Stimulated activated CD4-positive, alpha-beta T cell treated with anti-CD3 and anti-CD28 coated beads, Interleukin-1b, Interleukin-23, amount 100 ng/mL, for 1 hour (primary cell): ENCODE results near the gene GNG7.
A peak's percentile ranks its signal among the peaks of the same experiment; 100 is the strongest.
"Not testable (repeated sequence)": the region's sequence is repeated elsewhere in the genome, so short reads cannot be mapped to it uniquely, and the experiment has no call there.

ENCODE experiments used
- DNase-seq, 2 donors: peaks; one replicate each; pipeline ENCODE4 v3.0.0-alpha.2; 2020; ENCODE audit warnings: low read depth in 2 of 2

Gene GNG7

GRCh38 chr19:2511570-2511969 is 190.9 kb downstream of the GNG7 start:
- DNase-seq: no peak

GRCh38 chr19:2509096-2509495 is 193.4 kb downstream of the GNG7 start:
- DNase-seq: no peak

- no peak for DNase-seq
These were observed 195.4 kb downstream of the GNG7 start for GRCh38 chr19:2507109-2507508.

GRCh38 chr19:2506656-2507055 is 195.8 kb downstream of the GNG7 start:
- not testable (repeated sequence) for DNase-seq

DNA sequence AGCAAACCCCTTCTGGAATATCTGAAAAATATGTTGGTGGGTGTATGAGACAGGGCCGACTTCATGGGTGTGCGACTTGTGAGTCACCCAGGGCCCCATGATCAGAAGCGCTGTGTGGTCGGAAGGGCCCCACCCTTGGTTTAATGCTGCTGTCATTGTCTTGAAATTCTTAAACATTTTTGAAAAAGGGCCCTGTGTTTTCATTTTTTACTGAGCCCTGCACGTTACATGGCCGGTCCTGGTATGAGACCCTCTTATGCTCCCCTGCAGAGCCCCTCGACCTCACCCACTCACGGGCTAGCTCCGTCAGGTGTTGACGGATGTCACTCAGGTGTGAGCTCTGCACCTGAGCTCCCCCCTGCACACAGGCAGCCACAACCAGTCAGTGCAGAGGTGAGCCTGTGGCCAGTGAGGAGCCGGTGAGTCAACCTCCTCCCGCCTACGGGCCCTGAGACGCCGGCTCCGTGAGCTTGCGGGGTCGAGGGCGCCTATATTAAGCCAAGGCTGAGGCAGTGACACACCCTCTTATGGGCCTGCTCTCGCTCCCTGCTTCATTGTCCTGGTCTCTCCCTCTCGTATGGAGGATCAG is 198.9 kb downstream of the GNG7 start:
- DNase-seq: peak; percentile 37 to 51

DNA sequence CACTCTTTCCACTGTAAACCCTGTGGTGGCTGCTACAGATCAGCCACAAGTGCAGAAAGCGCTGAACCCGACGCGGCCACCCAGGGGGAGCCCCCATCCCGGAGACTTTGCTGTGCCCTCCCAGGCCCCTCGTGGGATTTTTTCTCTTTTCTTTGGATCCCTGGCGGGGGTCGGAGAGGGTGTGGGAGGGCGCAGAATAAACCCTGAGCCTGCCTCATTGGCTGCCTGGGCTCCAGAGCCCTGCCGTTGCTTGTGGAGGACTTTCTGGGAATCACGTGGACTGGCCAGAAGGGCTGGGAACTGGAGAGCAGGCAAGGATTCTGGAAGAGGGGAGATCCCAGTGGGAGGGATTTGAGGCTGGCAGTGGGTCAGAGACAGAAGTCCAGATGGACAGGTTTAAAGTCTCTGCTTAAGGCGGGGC is 201.6 kb downstream of the GNG7 start:
- DNase-seq: no peak

GRCh38 chr19:2500156-2500555 is 202.3 kb downstream of the GNG7 start:
- no peak for DNase-seq

DNA sequence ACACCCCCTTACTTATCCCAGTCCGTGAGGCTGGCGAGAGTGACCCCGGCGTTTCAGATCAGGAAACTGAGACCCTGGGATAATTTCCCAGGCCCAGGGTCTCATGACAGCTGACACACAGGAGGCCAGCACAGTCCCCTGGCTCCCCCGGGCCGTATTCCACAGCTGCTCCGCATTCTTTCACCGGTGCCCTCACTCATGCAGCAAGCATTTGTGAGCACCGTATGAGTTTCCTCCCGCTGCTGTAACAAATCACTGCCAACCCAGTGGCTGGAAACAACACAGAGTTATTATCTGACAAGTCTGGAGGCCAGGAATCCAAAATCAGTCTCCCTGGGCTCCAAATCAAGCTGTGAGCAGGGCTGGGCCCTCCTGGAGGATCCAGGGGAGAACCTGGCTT is 205.3 kb downstream of the GNG7 start:
- DNase-seq: no peak

DNA sequence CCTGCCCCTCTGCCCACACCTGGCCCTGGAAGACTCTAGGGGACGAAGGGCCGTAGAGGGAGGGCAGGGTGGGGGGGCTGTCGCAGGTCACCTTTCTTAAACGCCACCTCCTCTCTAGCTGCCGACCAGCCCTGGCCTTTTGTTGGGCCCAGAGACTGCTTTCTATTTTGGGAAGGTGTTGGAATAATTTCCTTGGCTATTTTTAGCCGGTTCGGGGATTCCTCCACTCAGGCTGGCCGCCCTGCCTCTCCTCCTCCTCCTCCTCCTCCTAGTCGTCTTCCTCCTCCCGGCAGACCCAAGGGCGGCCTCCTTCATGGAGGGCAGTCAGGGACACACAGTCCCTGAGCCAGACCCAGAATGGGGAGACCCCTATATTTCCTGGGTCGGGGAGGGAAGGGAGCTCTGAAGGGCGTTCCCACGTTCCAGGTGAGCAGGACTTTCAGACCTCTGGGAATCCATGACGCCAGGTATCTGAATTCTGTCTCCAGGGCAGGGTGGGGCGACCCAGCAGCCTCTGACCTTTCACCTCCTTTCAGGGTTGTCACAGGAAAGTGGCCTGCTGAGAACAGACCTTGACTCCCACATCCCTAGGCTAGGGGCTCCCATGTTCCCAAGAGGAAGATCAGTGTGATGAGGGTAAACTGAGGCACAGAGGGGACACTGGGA is 206.7 kb downstream of the GNG7 start:
- no peak for DNase-seq

DNA sequence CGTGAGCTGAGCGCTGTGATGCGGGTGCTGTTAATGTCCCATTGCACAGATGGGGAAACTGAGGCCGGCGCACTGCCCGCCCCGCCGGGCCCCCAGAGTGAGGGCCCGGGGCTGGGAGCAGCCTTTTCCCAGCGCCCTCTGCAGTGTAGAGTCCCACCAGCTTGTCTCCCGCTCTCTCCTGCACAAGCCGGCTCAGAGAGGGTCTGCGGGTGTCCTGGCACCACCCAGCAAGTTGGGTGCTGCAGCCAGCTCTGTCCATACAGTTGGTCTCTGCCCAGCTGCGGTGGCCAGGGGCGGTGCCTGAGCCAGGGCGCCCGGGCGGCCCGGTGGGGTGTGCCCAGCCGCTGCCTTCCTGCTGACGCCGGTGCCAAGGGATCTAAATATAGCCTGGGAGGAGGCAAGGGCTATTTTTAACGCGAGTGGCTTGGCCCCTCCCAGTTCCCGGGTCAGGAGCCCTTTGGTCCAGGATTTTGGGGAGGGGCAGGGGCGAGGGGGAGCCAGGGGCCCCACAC is 207.3 kb downstream of the GNG7 start:
- DNase-seq: no peak

- DNase-seq: peak in 1 of 2 donors; percentile 24
These were observed 207.9 kb downstream of the GNG7 start for GRCh38 chr19:2494447-2495129.

GRCh38 chr19:2494084-2494446 is 208.4 kb downstream of the GNG7 start:
- DNase-seq: no peak

GRCh38 chr19:2493448-2493847 is 209.0 kb downstream of the GNG7 start:
- DNase-seq: not testable (repeated sequence)

DNA sequence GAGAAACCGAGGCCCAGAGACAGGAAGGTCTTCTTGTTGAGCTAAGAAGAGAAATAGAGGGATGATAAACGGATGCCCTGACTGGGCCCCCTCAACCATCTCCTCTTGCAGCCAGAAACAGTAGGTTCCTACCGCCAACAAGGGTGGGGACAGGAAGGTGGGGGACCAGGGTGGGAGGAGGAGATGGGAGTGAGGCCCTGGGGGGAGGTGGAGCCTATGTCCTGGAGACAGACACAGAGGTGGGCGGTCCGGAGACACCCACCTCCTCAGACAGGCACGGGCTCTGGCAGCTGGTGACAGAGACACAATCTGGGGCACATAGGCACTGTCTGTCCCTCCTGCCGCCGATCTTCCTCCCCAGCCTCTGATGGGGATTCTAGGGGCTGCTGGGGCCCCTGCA is 209.6 kb downstream of the GNG7 start:
- DNase-seq: no peak

DNA sequence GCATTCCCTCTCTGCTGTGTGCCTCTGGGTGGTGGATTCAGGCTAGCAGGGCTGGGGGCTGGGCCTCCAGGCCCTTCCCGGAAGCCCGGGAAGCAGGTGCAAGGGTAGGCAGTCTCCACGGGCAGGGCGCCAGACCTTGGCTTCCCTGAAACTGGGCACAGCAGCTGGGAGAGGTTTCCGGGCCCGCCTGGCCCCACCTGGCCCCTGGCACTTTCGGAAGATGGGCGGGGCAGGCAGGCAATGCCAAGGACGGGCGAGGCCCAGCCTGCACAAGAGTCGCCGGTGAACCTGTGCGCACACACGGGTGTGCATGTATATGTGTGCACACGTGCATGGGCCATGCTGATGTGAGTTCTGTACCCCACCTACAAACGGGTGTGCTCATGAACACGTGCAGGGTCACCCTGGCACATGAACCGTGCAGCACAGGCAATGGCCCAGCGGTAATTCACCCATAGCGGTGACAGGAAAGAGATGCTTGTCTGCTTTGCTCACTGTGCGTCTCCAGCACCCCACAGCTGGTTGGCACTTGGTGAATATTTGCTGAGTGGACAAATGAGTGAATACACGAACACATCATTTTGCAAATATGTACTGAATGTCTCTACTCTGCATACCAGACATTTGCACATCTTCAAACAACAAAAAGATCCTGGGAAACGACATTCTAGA is 211.2 kb downstream of the GNG7 start:
- no peak for DNase-seq

GRCh38 chr19:2490659-2491058 is 211.8 kb downstream of the GNG7 start:
- DNase-seq: no peak

DNA sequence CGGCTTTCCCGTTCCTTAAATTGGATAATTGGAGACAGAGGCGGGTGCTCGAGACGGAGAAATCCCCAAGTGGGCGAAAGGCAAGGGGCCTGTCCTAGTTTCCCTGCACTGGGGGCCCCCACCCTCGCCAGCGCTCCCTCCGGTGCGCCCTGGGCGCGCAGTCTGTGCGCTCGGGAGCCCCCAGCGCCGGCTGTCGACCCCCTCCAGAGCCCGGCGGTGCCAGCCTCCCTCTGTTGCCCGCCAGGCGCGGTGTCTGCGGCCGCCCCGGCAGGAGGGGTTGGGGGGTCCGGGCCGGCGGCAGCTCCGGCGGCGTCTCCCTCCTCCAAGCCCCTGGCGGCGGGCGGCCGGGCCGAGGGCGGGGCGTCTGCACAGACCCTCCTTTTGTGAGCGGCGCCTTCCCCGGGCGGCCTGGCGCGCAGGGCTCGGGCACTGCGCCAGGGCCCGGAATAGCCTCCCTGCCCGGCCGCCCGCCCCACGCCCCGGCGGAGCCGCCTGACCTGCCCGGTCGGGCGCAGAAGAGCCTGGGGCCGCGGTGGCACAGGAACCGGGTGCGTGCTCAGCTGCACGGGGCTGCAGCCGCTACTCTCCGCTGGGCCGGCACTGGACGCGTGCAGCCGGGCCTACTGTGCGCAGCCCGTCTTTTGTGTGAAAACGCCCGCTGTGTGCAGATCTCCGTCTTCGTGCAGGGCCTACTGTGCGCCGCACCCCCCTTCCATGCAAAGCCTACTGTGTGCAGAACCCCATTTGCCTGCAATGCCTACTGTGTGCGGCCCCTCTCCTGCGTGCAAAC is 213.4 kb downstream of the GNG7 start:
- DNase-seq: no peak

DNA sequence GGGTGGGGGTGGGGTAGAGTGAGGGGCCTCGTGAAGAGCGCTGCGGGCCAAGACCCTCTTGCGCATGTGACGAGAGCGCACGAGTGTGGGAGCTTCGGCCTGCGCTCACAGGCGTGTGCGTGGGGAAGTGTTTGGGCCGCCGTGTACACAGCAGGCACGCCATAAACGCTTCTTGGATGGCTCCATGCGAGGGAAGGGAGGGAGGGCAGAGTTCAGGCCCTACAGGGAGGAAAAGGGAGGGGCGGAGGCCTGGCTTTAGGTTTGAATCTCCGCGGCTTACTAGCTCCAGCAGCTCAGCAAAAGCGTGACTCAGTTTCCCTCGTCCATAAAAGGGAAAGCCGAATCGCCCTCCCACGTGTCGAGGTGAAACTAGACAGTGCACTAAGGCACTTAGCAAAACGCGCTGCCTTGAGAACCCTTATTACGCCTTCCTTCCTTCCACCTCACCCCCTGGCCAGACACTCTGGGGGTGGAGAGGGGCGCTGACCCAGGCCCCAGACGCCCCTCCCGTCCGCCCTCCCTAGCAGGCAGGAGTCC is 214.0 kb downstream of the GNG7 start:
- no peak for DNase-seq

GRCh38 chr19:2487842-2488241 is 214.7 kb downstream of the GNG7 start:
- no peak for DNase-seq

GRCh38 chr19:2487090-2487489 is 215.4 kb downstream of the GNG7 start:
- DNase-seq: no peak

DNA sequence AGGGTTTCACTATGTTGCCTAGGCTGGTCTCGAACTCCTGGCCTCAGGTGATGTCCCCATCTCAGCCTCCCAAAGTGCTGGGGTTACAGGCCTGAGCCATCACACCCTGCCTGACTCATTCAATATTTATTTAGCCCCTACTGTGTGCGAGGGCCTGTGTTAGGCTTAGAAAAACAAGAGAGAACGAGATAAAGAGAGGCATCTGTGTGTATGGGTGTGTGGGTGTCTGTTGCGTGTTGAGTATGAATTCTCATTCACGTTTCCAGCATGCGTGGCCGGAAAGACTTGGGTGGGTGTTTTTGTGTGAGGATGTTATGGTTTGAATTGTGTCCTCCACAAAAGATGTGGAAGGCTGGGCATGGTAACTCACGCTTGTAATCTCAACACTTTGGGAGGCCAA is 217.1 kb downstream of the GNG7 start:
- DNase-seq: no peak
